Measurements from ENCODE around the gene ABLIM2. TPM values are rescaled to one million over a fixed set of nuclear protein-coding genes. Genes with fewer than 3 reads are reported as not detected.

ABLIM2 gene
- total and polyA plus RNA-seq, 2 experiments from 2014 or later: 1.5 to 4.3 TPM

- TF ChIP-seq JUNB (IDR thresholded peaks at IDR 0.05; ENCODE audit: unreplicated experiment): no peak
- no peak for TF ChIP-seq ZNF462 (CRISPR knock-in tag; IDR thresholded peaks at IDR 0.05)
- TF ChIP-seq STAT1 (IDR thresholded peaks at IDR 0.05; ENCODE audit: unreplicated experiment): no peak
- no peak for TF ChIP-seq EZH2 (IDR thresholded peaks at IDR 0.05; ENCODE audit: low read depth, unreplicated experiment)
These were observed 75.4 kb downstream of the ABLIM2 start (continued) for GRCh38 chr4:8083086-8083825.

GRCh38 chr4:8082517-8083055 lies 76.0 kb downstream of the ABLIM2 start:
- Histone ChIP-seq H3K27ac (ENCODE audit: low read depth) (no peak overlapping the region), H3K4me3 (no peak overlapping the region), H3K36me3 (ENCODE audit: insufficient read depth) (no peaks in the 10 kb centered on the region), H3K4me1 (ENCODE audit: insufficient read depth) (no peaks in the 10 kb centered on the region), H2AFZ (no peak overlapping the region), H4K20me1 (replicated peaks; ENCODE audit: insufficient read depth) (no peaks in the 10 kb centered on the region), H3K4me2 (no peak overlapping the region), H3K79me2 (replicated peaks; ENCODE audit: insufficient read depth) (no peaks in the 10 kb centered on the region), H3K27me3 (ENCODE audit: insufficient read depth) (no peaks in the 10 kb centered on the region), H3K9me2 (ENCODE audit: insufficient read depth) (no peaks in the 10 kb centered on the region), H3F3A (replicated peaks; ENCODE audit: low read depth) (no peaks in the 10 kb centered on the region)
- Mint-ChIP-seq H3K9me3 (no peaks in the 10 kb centered on the region; the same call in 2 of the 3 replicates), H3K36me3 (ENCODE audit: low read depth) (no peaks in the 10 kb centered on the region), H3K4me1 (peaks cover 42% of the 10 kb centered on the region), H3K27ac (no peak overlapping the region), H3K4me3 (no peak overlapping the region), H3K27me3 (ENCODE audit: insufficient read depth, low read depth, poor library complexity) (peaks cover 12% of the 10 kb centered on the region)
- ATAC-seq (no peak), DNase-seq (ENCODE audit: low spot score) (no peak)
- no peak for TF ChIP-seq REST (IDR thresholded peaks at IDR 0.05; ENCODE audit: unreplicated experiment)
